SK-N-SH (cell line): ENCODE measurements around the gene ZNF648. TPM values are rescaled to one million over a fixed set of nuclear protein-coding genes. Genes with fewer than 3 reads are reported as not detected.

Source experiments
- CTCF ChIA-PET: fragments of 300-600, 350-600 bp; formaldehyde crosslinking; extraction: SDS; loops from one replicate; lab custom pipeline; 2021; lab: Yijun Ruan, JAX
- POLR2A ChIA-PET: fragments of 350-600 bp; sonication (Branson Sonifier 250); formaldehyde crosslinking; extraction: SDS; loops from one replicate; lab custom pipeline; 2020; ENCODE audit warnings: antibody characterized with exemption, inconsistent platforms; lab: Yijun Ruan, JAX
- DNase-seq: peaks from one replicate; pipeline ENCODE4 v3.0.0; 2012
- H2AFZ ChIP-seq: fragments of 200-600 bp; sonication (generic); 2 replicates; pipeline ENCODE4 v1.8.1; 2016; ENCODE audit warnings: antibody characterized with exemption, mild to moderate bottlenecking, low read depth
- H3F3A ChIP-seq: fragments of 200-600 bp; sonication (generic); replicated peaks from 2 replicates; pipeline ENCODE3; 2016; ENCODE audit warnings: antibody characterized with exemption, mild to moderate bottlenecking; ENCODE audit not compliant: insufficient read depth
- H3K27ac ChIP-seq, 2 experiments: fragments of 200-500 bp in 1 of 2; fragments of 200-600 bp in 1 of 2; sonication (Bioruptor generic) in 1 of 2; sonication (generic), shearing (Covaris generic) in 1 of 2; 2 replicates each; pipeline versions ENCODE4 v1.5.1 to v1.6.1; 2014 to 2016; ENCODE audit warnings: low read depth in 2 of 2, inconsistent platforms in 1 of 2, low read length in 1 of 2, mild to moderate bottlenecking in 1 of 2, mixed read lengths in 1 of 2
- H3K27me3 ChIP-seq: fragments of 200-600 bp; sonication (generic), shearing (Covaris generic); 2 replicates; pipeline ENCODE4 v1.6.1; 2016; ENCODE audit warnings: mixed run types; ENCODE audit not compliant: insufficient read depth
- H3K36me3 ChIP-seq, 2 experiments: fragments of 200-500 bp in 1 of 2; fragments of 200-600 bp in 1 of 2; sonication (Bioruptor generic) in 1 of 2; sonication (generic) in 1 of 2; replicated peaks in 1 of 2; 2 replicates each; pipeline versions ENCODE3 to v1.5.1; 2014 to 2016; ENCODE audit warnings: low read length in 1 of 2, mild to moderate bottlenecking in 1 of 2; ENCODE audit not compliant: insufficient read depth in 2 of 2, control insufficient read depth in 1 of 2
- H3K4me1 ChIP-seq, 2 experiments: fragments of 200-500 bp in 1 of 2; fragments of 200-600 bp in 1 of 2; sonication (Bioruptor generic) in 1 of 2; sonication (generic), shearing (Covaris generic) in 1 of 2; 2 replicates each; pipeline versions ENCODE4 v1.5.1 to v1.6.1; 2014 to 2016; ENCODE audit warnings: low read depth in 1 of 2, low read length in 1 of 2, mixed run types in 1 of 2; ENCODE audit not compliant: insufficient read depth in 2 of 2, control insufficient read depth in 1 of 2
- H3K4me2 ChIP-seq: fragments of 200-600 bp; sonication (generic), shearing (Covaris generic); 2 replicates; pipeline ENCODE4 v1.6.1; 2017; ENCODE audit warnings: mixed run types
- H3K4me3 ChIP-seq, 2 experiments: fragments of 200-500 bp in 1 of 2; fragments of 200-600 bp in 1 of 2; sonication (Bioruptor generic) in 1 of 2; sonication (generic), shearing (Covaris generic) in 1 of 2; 2 replicates each; pipeline versions ENCODE4 v1.5.1 to v1.8.1; 2014 to 2016; ENCODE audit warnings: low read depth in 2 of 2, inconsistent platforms in 1 of 2, low read length in 1 of 2, mild to moderate bottlenecking in 1 of 2, mixed read lengths in 1 of 2, moderate library complexity in 1 of 2
- H3K79me2 ChIP-seq: fragments of 200-600 bp; sonication (generic); 2 replicates; pipeline ENCODE4 v1.8.1; 2017; ENCODE audit warnings: mild to moderate bottlenecking; ENCODE audit not compliant: insufficient read depth
- H3K9ac ChIP-seq: fragments of 200-600 bp; sonication (generic); 2 replicates; pipeline ENCODE4 v1.6.1; 2017; ENCODE audit warnings: mixed run types
- H3K9me2 ChIP-seq: fragments of 200-600 bp; sonication (generic); 2 replicates; pipeline ENCODE4 v1.6.1; 2017; ENCODE audit warnings: mixed run types
- H3K9me3 ChIP-seq: fragments of 200-600 bp; sonication (generic); 2 replicates; pipeline ENCODE4 v1.6.1; 2017; ENCODE audit warnings: mixed run types, mild to moderate bottlenecking, moderate library complexity
- H4K20me1 ChIP-seq: fragments of 200-600 bp; sonication (generic); 2 replicates; pipeline ENCODE4 v1.6.1; 2017; ENCODE audit warnings: mild to moderate bottlenecking, mixed run types; ENCODE audit not compliant: insufficient read depth
- ELF1 ChIP-seq: IDR thresholded peaks from 2 replicates; pipeline ENCODE4 v1.4.0; 2012
- EP300 ChIP-seq, 2 experiments: IDR thresholded peaks; 2 replicates each; pipeline versions ENCODE4 v1.4.0 to v1.6.1; 2012; ENCODE audit warnings: borderline replicate concordance in 1 of 2, low read depth in 1 of 2, low read length in 1 of 2
- FOXJ3 ChIP-seq: sonication (generic); formaldehyde crosslinking; IDR thresholded peaks from 2 replicates; pipeline ENCODE4 v1.5.1; 2020; ENCODE audit warnings: mild to moderate bottlenecking, missing genetic modification reagents
- FOXM1 ChIP-seq: IDR thresholded peaks from 2 replicates; pipeline ENCODE4 v1.4.0; 2012; ENCODE audit warnings: low read depth, mild to moderate bottlenecking
- GATA2 ChIP-seq: sonication (generic); formaldehyde crosslinking; IDR thresholded peaks from 2 replicates; pipeline ENCODE4 v1.5.0; 2020; ENCODE audit warnings: mild to moderate bottlenecking, missing genetic modification reagents
- JUND ChIP-seq: IDR thresholded peaks from 2 replicates; pipeline ENCODE4 v1.4.0; 2012
- MAX ChIP-seq: IDR thresholded peaks from 2 replicates; pipeline ENCODE4 v1.4.0; 2012; ENCODE audit warnings: low read depth
- RCOR1 ChIP-seq: fragments of 150-350 bp; IDR thresholded peaks from 2 replicates; pipeline ENCODE4 v1.6.1; 2017; ENCODE audit warnings: antibody characterized with exemption, low read length
- RFX5 ChIP-seq: IDR thresholded peaks from 2 replicates; pipeline ENCODE4 v1.6.1; 2012; ENCODE audit warnings: mild to moderate bottlenecking, improper control_type of control experiment, low read length
- SIN3A ChIP-seq: IDR thresholded peaks from 2 replicates; pipeline ENCODE4 v1.6.1; 2012; ENCODE audit warnings: low read depth, mild to moderate bottlenecking, low read length, moderate library complexity, borderline replicate concordance
- TEAD4 ChIP-seq: IDR thresholded peaks from 2 replicates; pipeline ENCODE4 v1.4.0; 2012; ENCODE audit warnings: mild to moderate bottlenecking, borderline replicate concordance; ENCODE audit not compliant: insufficient read depth
- YY1 ChIP-seq: IDR thresholded peaks from 2 replicates; pipeline ENCODE4 v1.4.0; 2012; ENCODE audit warnings: low read depth, mild to moderate bottlenecking
- WGBS: methylation state at CpG from one replicate; pipeline ENCODE4 v1.1.6; 2017; ENCODE audit warnings: low lambda C conversion rate; 5-methylcytosine and 5-hydroxymethylcytosine counted together
- polyA plus RNA-seq, 3 experiments: library from polyadenylated mRNA; depleted of rRNA; stranded (reverse); fragments of >200 nt; gene quantifications; 2 replicates each; pipeline ENCODE4 v1.2.3, GENCODE V29; 2012
- TF ChIP-seq, protein P1 (sequence below): fragments of 150-350 bp; IDR thresholded peaks from 2 replicates; pipeline ENCODE4 v1.6.1; 2017; ENCODE audit warnings: antibody characterized with exemption, low read length, low read depth, borderline replicate concordance
- TF ChIP-seq, protein P2 (sequence below): IDR thresholded peaks from 2 replicates; pipeline ENCODE4 v1.6.1; 2012; ENCODE audit warnings: mild to moderate bottlenecking, low read depth, low read length, moderate library complexity
- TF ChIP-seq, protein P3 (sequence below): fragments of 200-600 bp; sonication (generic); IDR thresholded peaks from 2 replicates; pipeline ENCODE4 v1.6.1; 2017; ENCODE audit warnings: antibody characterized with exemption, mild to moderate bottlenecking, moderate library complexity
- TF ChIP-seq, protein P4 (sequence below): IDR thresholded peaks from 2 replicates; pipeline ENCODE4 v1.4.0; 2012; ENCODE audit warnings: low read depth, borderline replicate concordance

The ZNF648 gene
- polyA plus RNA-seq, 1 of the 3 experiments (the other 2 are of a cell fraction): not detected

- H4K20me1 ChIP-seq: no peaks in the 10 kb centered on the region
- H3K9me3 ChIP-seq: no peaks in the 10 kb centered on the region
- H3K27ac ChIP-seq: no peak overlapping the region
- no peaks in the 10 kb centered on the region for H3K9me2 ChIP-seq
- H3K79me2 ChIP-seq: no peaks in the 10 kb centered on the region
- H3K9ac ChIP-seq: no peak overlapping the region
- DNase-seq: no peak
- no peak overlapping the region for H3K4me3 ChIP-seq
- no peaks in the 10 kb centered on the region for H3F3A ChIP-seq
- H3K4me1 ChIP-seq: no peaks in the 10 kb centered on the region
- no peaks in the 10 kb centered on the region for H3K27me3 ChIP-seq
- 6% methylated on average over 1 of the region's 1 CpG for WGBS
- TF ChIP-seq, protein P1, sequence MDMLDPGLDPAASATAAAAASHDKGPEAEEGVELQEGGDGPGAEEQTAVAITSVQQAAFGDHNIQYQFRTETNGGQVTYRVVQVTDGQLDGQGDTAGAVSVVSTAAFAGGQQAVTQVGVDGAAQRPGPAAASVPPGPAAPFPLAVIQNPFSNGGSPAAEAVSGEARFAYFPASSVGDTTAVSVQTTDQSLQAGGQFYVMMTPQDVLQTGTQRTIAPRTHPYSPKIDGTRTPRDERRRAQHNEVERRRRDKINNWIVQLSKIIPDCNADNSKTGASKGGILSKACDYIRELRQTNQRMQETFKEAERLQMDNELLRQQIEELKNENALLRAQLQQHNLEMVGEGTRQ: no peak
- TF ChIP-seq TEAD4 (no peak), EP300 (IDR thresholded peaks at IDR 0.05; ENCODE audit: borderline replicate concordance in 1 of 2, low read depth in 1 of 2, low read length in 1 of 2) (no peak), RCOR1 (no peak), SIN3A (no peak), MAX (no peak), ELF1 (no peak), FOXM1 (no peak), FOXJ3 (CRISPR knock-in tag) (no peak), RFX5 (no peak)
- TF ChIP-seq, protein P2, sequence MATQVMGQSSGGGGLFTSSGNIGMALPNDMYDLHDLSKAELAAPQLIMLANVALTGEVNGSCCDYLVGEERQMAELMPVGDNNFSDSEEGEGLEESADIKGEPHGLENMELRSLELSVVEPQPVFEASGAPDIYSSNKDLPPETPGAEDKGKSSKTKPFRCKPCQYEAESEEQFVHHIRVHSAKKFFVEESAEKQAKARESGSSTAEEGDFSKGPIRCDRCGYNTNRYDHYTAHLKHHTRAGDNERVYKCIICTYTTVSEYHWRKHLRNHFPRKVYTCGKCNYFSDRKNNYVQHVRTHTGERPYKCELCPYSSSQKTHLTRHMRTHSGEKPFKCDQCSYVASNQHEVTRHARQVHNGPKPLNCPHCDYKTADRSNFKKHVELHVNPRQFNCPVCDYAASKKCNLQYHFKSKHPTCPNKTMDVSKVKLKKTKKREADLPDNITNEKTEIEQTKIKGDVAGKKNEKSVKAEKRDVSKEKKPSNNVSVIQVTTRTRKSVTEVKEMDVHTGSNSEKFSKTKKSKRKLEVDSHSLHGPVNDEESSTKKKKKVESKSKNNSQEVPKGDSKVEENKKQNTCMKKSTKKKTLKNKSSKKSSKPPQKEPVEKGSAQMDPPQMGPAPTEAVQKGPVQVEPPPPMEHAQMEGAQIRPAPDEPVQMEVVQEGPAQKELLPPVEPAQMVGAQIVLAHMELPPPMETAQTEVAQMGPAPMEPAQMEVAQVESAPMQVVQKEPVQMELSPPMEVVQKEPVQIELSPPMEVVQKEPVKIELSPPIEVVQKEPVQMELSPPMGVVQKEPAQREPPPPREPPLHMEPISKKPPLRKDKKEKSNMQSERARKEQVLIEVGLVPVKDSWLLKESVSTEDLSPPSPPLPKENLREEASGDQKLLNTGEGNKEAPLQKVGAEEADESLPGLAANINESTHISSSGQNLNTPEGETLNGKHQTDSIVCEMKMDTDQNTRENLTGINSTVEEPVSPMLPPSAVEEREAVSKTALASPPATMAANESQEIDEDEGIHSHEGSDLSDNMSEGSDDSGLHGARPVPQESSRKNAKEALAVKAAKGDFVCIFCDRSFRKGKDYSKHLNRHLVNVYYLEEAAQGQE: no peak
- TF ChIP-seq, all 33 proteins: peak for 0
- no peak overlapping the region for H3K4me2 ChIP-seq
- H3K36me3 ChIP-seq: no peaks in the 10 kb centered on the region
- ChIA-PET POLR2A (no interaction called here), CTCF (interaction anchor here (0.9 to 2.8 kb wide), 5 partner anchors 9 to 104 kb away, joined by 3 to 13 read pairs (median 3); no protein-coding TSS in a partner anchor)
- H2AFZ ChIP-seq: no peak overlapping the region
These were observed 32.3 kb upstream of the ZNF648 start for GRCh38 chr1:182093781-182094180.

- Histone ChIP-seq H3K9me3 (no peaks in the 10 kb centered on the region), H3K4me2 (no peak overlapping the region), H3F3A (no peaks in the 10 kb centered on the region), H3K9me2 (no peaks in the 10 kb centered on the region), H3K27ac (no peak overlapping the region), H2AFZ (no peak overlapping the region), H3K27me3 (no peaks in the 10 kb centered on the region), H3K4me3 (no peak overlapping the region), H3K36me3 (no peaks in the 10 kb centered on the region), H3K9ac (no peak overlapping the region), H3K4me1 (no peaks in the 10 kb centered on the region), H3K79me2 (no peaks in the 10 kb centered on the region), H4K20me1 (no peaks in the 10 kb centered on the region)
- WGBS: 9% methylated on average over 5 of the region's 5 CpGs
- CTCF ChIA-PET: interaction anchor here (0.8 to 2.4 kb wide), 7 partner anchors 8 to 308 kb away, joined by 3 to 9 read pairs (median 6); partner anchors contain the start of gene TEDDM1
- no peak for DNase-seq
- POLR2A ChIA-PET: no interaction called here
- no peak for TF ChIP-seq JUND
- no peak for TF ChIP-seq GATA2 (CRISPR knock-in tag)
- no peak for TF ChIP-seq RCOR1
- TF ChIP-seq, protein P3, sequence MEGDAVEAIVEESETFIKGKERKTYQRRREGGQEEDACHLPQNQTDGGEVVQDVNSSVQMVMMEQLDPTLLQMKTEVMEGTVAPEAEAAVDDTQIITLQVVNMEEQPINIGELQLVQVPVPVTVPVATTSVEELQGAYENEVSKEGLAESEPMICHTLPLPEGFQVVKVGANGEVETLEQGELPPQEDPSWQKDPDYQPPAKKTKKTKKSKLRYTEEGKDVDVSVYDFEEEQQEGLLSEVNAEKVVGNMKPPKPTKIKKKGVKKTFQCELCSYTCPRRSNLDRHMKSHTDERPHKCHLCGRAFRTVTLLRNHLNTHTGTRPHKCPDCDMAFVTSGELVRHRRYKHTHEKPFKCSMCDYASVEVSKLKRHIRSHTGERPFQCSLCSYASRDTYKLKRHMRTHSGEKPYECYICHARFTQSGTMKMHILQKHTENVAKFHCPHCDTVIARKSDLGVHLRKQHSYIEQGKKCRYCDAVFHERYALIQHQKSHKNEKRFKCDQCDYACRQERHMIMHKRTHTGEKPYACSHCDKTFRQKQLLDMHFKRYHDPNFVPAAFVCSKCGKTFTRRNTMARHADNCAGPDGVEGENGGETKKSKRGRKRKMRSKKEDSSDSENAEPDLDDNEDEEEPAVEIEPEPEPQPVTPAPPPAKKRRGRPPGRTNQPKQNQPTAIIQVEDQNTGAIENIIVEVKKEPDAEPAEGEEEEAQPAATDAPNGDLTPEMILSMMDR: no peak
- no peak for TF ChIP-seq YY1
- TF ChIP-seq, protein P4, sequence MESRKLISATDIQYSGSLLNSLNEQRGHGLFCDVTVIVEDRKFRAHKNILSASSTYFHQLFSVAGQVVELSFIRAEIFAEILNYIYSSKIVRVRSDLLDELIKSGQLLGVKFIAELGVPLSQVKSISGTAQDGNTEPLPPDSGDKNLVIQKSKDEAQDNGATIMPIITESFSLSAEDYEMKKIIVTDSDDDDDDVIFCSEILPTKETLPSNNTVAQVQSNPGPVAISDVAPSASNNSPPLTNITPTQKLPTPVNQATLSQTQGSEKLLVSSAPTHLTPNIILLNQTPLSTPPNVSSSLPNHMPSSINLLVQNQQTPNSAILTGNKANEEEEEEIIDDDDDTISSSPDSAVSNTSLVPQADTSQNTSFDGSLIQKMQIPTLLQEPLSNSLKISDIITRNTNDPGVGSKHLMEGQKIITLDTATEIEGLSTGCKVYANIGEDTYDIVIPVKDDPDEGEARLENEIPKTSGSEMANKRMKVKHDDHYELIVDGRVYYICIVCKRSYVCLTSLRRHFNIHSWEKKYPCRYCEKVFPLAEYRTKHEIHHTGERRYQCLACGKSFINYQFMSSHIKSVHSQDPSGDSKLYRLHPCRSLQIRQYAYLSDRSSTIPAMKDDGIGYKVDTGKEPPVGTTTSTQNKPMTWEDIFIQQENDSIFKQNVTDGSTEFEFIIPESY: no peak
- TF ChIP-seq ELF1: no peak
These were observed 30.8 kb upstream of the ZNF648 start for GRCh38 chr1:182092336-182092735.
